Mesenchymal stem cell (in vitro differentiated cells and primary cell): ENCODE data around the gene ADAMTS13.

ENCODE experiments used
- DNase-seq: peaks from one replicate; pipeline ENCODE4 v3.0.0-alpha.2; 2013
- H2AFZ ChIP-seq: one replicate; pipeline ENCODE4 v1.6.1; 2013; ENCODE audit warnings: low read depth, mild to moderate bottlenecking, control low read depth, inconsistent platforms, low read length, moderate library complexity
- H2AK5ac ChIP-seq: 2 replicates; pipeline ENCODE4 v1.6.1; 2013; ENCODE audit warnings: low read length, moderate library complexity, mild to moderate bottlenecking, inconsistent platforms; ENCODE audit not compliant: severe bottlenecking
- H2BK120ac ChIP-seq: one replicate; pipeline ENCODE4 v1.6.1; 2013; ENCODE audit warnings: low read depth, mild to moderate bottlenecking, inconsistent platforms, low read length, moderate library complexity
- H2BK12ac ChIP-seq, 2 experiments: one replicate each; pipeline ENCODE4 v1.6.1; 2013; ENCODE audit warnings: inconsistent platforms in 2 of 2, low read length in 2 of 2, mild to moderate bottlenecking in 2 of 2, moderate library complexity in 2 of 2, control low read depth in 1 of 2
- H2BK15ac ChIP-seq: one replicate; pipeline ENCODE4 v1.6.1; 2013; ENCODE audit warnings: mild to moderate bottlenecking, low read depth, inconsistent platforms; ENCODE audit not compliant: poor library complexity, severe bottlenecking
- H2BK5ac ChIP-seq: 2 replicates; pipeline ENCODE4 v1.6.1; 2013; ENCODE audit warnings: low read depth, mild to moderate bottlenecking, low read length, control low read depth, inconsistent platforms; ENCODE audit not compliant: poor library complexity, severe bottlenecking
- H3K14ac ChIP-seq, 2 experiments: one replicate each; pipeline ENCODE4 v1.6.1; 2013; ENCODE audit warnings: inconsistent platforms in 2 of 2, low read length in 2 of 2, control low read depth in 1 of 2, mild to moderate bottlenecking in 1 of 2, moderate library complexity in 1 of 2
- H3K18ac ChIP-seq, 2 experiments: one replicate each; pipeline ENCODE4 v1.6.1; 2013; ENCODE audit warnings: inconsistent platforms in 2 of 2, low read length in 2 of 2, control low read depth in 1 of 2, low read depth in 1 of 2, mild to moderate bottlenecking in 1 of 2
- H3K23ac ChIP-seq, 2 experiments: one replicate each; pipeline ENCODE4 v1.6.1; 2013; ENCODE audit warnings: inconsistent platforms in 2 of 2, low read length in 2 of 2, mild to moderate bottlenecking in 2 of 2, moderate library complexity in 2 of 2, control low read depth in 1 of 2
- H3K27ac ChIP-seq: 2 replicates; pipeline ENCODE4 v1.5.1; 2013; ENCODE audit warnings: mild to moderate bottlenecking, moderate library complexity, low read length, control low read depth, inconsistent platforms; ENCODE audit not compliant: poor library complexity, severe bottlenecking
- H3K27me3 ChIP-seq, 2 experiments: 2 replicates each; pipeline versions ENCODE4 v1.6.1 to v1.7.0; 2013; ENCODE audit warnings: low read length in 2 of 2, mild to moderate bottlenecking in 2 of 2, moderate library complexity in 2 of 2, control low read depth in 1 of 2, inconsistent platforms in 1 of 2; ENCODE audit not compliant: control insufficient read depth in 1 of 2, insufficient read depth in 1 of 2
- H3K36me3 ChIP-seq, 2 experiments: 2 replicates each; pipeline versions ENCODE4 v1.6.1 to v1.7.0; 2013; ENCODE audit warnings: low read length in 2 of 2, control low read depth in 1 of 2, inconsistent platforms in 1 of 2, low read depth in 1 of 2, mild to moderate bottlenecking in 1 of 2; ENCODE audit not compliant: insufficient read depth in 2 of 2, control insufficient read depth in 1 of 2
- H3K4ac ChIP-seq, 2 experiments: one replicate each; pipeline ENCODE4 v1.6.1; 2013; ENCODE audit warnings: inconsistent platforms in 2 of 2, low read length in 2 of 2, mild to moderate bottlenecking in 2 of 2, moderate library complexity in 2 of 2, control low read depth in 1 of 2, low read depth in 1 of 2
- H3K4me1 ChIP-seq: 2 replicates; pipeline ENCODE4 v1.6.1; 2013; ENCODE audit warnings: low read depth, low read length, control low read depth; ENCODE audit not compliant: control insufficient read depth, insufficient read depth
- H3K4me2 ChIP-seq: 2 replicates; pipeline ENCODE4 v1.6.1; 2013; ENCODE audit warnings: low read length, mild to moderate bottlenecking, inconsistent platforms; ENCODE audit not compliant: poor library complexity, severe bottlenecking
- H3K4me3 ChIP-seq, 2 experiments: 2 replicates each; pipeline versions ENCODE4 v1.5.1 to v1.7.0; 2013; ENCODE audit warnings: low read length in 2 of 2, mild to moderate bottlenecking in 2 of 2, control low read depth in 1 of 2, low read depth in 1 of 2; ENCODE audit not compliant: insufficient read depth in 1 of 2
- H3K79me1 ChIP-seq: replicated peaks from 2 replicates; pipeline ENCODE4 v1.6.1; 2013; ENCODE audit warnings: mild to moderate bottlenecking, control low read depth, low read length, inconsistent platforms; ENCODE audit not compliant: poor library complexity, severe bottlenecking
- H3K9ac ChIP-seq: 2 replicates; pipeline ENCODE4 v1.7.0; 2013; ENCODE audit warnings: mild to moderate bottlenecking, low read length, moderate library complexity
- H3K9me3 ChIP-seq: 2 replicates; pipeline ENCODE4 v1.7.0; 2013; ENCODE audit warnings: mild to moderate bottlenecking, low read length; ENCODE audit not compliant: control insufficient read depth
- H4K8ac ChIP-seq: one replicate; pipeline ENCODE4 v1.6.1; 2013; ENCODE audit warnings: inconsistent platforms, mild to moderate bottlenecking, low read length, moderate library complexity
- H4K91ac ChIP-seq: one replicate; pipeline ENCODE4 v1.6.1; 2013; ENCODE audit warnings: mild to moderate bottlenecking, low read length, inconsistent platforms
- WGBS: methylation state at CpG from one replicate; pipeline ENCODE4 v1.1.7; 2013; ENCODE audit warnings: mixed read lengths; 5-methylcytosine and 5-hydroxymethylcytosine counted together

ADAMTS13 gene

GRCh38 chr9:133484671-133485437 lies 62.7 kb downstream of the ADAMTS13 start:
- Histone ChIP-seq H3K4me1 (peaks cover 19% of the 10 kb centered on the region), H3K4me3 (no peak overlapping the region), H3K4me2 (no peak overlapping the region), H3K18ac (no peak overlapping the region), H4K91ac (peak overlapping the region; percentile 30), H3K14ac (no peak overlapping the region), H2BK12ac (no peak overlapping the region), H2AK5ac (no peak overlapping the region), H3K9me3 (no peaks in the 10 kb centered on the region), H4K8ac (no peak overlapping the region), H3K4ac (no peak overlapping the region), H2BK120ac (no peak overlapping the region), H3K23ac (no peak overlapping the region), H3K27me3 (peaks cover 11 to 17% of the 10 kb centered on the region in 2 experiments), H3K27ac (no peak overlapping the region), H2BK5ac (no peak overlapping the region), H2BK15ac (no peak overlapping the region), H2AFZ (no peak overlapping the region), H3K36me3 (no peaks in the 10 kb centered on the region), H3K79me1 (no peaks in the 10 kb centered on the region), H3K9ac (no peak overlapping the region)
- 76% methylated on average over 22 of the region's 22 CpGs for WGBS
- DNase-seq, result no peak

DNA sequence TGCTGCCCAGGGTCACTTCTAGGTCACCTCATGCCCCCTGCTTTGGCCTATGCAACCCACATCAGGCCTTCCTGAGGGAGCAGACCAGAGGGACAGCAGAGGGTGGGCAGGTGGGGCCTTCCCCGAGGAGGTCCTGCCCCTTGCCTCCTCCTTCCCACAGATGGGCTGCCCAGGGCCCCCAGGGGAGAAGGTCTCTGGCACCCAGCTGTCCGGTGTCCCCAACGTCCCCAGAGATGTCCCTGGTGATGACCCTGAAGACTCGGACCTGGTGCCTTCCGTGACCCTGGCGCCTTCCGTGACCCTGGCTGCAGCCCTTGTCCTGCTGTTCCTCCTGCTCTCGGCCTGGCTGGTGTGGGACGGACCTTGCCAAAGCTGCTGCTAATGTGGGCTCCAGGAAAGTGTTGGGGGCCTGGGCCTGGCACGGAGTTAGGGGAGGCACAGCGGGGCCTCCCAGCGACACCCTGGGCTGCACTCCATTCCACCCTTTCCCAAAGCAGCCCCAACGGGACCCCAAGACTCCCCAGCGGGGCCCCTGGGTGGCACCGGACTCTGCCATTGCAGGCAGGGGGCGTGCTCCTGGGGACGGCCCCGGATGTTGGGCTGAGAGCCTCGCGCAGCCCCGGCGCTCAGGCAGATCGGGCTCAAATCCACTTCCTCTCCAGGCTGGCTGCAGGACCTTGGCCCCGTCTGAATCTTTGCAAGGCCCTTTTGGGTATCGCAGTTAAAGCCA lies 63.5 kb downstream of the ADAMTS13 start:
- Histone ChIP-seq H2BK5ac (no peak overlapping the region), H2AK5ac (no peak overlapping the region), H2AFZ (no peak overlapping the region), H2BK12ac (no peak overlapping the region), H3K36me3 (no peaks in the 10 kb centered on the region), H3K79me1 (no peaks in the 10 kb centered on the region), H3K14ac (no peak overlapping the region), H2BK15ac (no peak overlapping the region), H3K18ac (no peak overlapping the region), H3K23ac (no peak overlapping the region), H2BK120ac (no peak overlapping the region), H3K9ac (no peak overlapping the region), H4K8ac (no peak overlapping the region), H4K91ac (no peak overlapping the region), H3K4me3 (peak overlapping the region in 1 of 2 experiments; percentile 5), H3K4me1 (peaks cover 19% of the 10 kb centered on the region), H3K27me3 (peaks cover 11 to 25% of the 10 kb centered on the region in 2 experiments), H3K9me3 (no peaks in the 10 kb centered on the region), H3K27ac (no peak overlapping the region), H3K4ac (no peak overlapping the region), H3K4me2 (no peak overlapping the region)
- 75% methylated on average over 25 of the region's 25 CpGs for WGBS
- DNase-seq, result no peak

DNA sequence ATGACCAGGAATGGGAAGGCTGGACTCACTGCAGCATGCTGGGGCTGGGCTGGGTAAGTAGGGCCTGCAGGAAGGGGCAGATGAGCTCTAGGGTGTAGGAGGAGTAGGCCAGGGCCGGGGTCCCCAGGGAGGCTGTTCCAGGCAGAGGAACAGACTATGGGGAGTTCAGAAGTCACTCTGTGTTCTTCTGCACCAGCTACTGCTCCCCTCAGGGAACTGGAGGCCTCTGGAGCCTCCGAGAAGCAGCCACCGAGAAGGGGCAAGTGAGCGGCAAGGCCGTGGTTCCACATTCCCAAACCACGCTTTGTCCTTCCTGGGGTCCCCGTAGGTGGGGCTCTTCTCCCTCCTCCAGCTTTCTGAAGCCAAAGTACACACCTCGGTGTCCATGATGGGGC lies 65.2 kb downstream of the ADAMTS13 start:
- Histone ChIP-seq H2BK120ac (no peak overlapping the region), H3K18ac (no peak overlapping the region), H3K4ac (no peak overlapping the region), H3K4me2 (no peak overlapping the region), H2BK12ac (no peak overlapping the region), H3K4me3 (no peak overlapping the region), H2AK5ac (no peak overlapping the region), H4K8ac (no peak overlapping the region), H2AFZ (no peak overlapping the region), H2BK5ac (no peak overlapping the region), H3K27ac (no peak overlapping the region), H3K4me1 (peaks cover 24% of the 10 kb centered on the region), H4K91ac (no peak overlapping the region), H3K36me3 (no peaks in the 10 kb centered on the region), H3K23ac (no peak overlapping the region), H3K9me3 (no peaks in the 10 kb centered on the region), H3K14ac (no peak overlapping the region), H3K27me3 (peaks cover 11 to 38% of the 10 kb centered on the region in 2 experiments), H3K79me1 (no peaks in the 10 kb centered on the region), H2BK15ac (no peak overlapping the region), H3K9ac (no peak overlapping the region)
- WGBS, result 89% methylated on average over 8 of the region's 8 CpGs
- DNase-seq, result no peak

- Histone ChIP-seq H2BK15ac (no peak overlapping the region), H2AK5ac (no peak overlapping the region), H2BK5ac (no peak overlapping the region), H3K27ac (no peak overlapping the region), H3K9me3 (no peaks in the 10 kb centered on the region), H3K79me1 (no peaks in the 10 kb centered on the region), H3K36me3 (no peaks in the 10 kb centered on the region), H3K18ac (peak overlapping the region in 1 of 2 experiments; percentile 6), H2BK120ac (no peak overlapping the region), H3K14ac (peak overlapping the region in 1 of 2 experiments; percentile 68), H3K23ac (no peak overlapping the region), H3K4me3 (no peak overlapping the region), H3K4me1 (peaks cover 29% of the 10 kb centered on the region), H3K9ac (no peak overlapping the region), H2BK12ac (peak overlapping the region in 1 of 2 experiments; percentile 45), H2AFZ (peak overlapping the region; percentile 3), H3K27me3 (peaks cover 6 to 39% of the 10 kb centered on the region in 2 experiments), H3K4me2 (no peak overlapping the region), H3K4ac (peak overlapping the region in 1 of 2 experiments; percentile 24), H4K8ac (peak overlapping the region; percentile 45), H4K91ac (peak overlapping the region; percentile 5)
- 86% methylated on average over 17 of the region's 18 CpGs for WGBS
- DNase-seq, result no peak
These were observed 66.6 kb downstream of the ADAMTS13 start for GRCh38 chr9:133488686-133489252.
